WTC11 (cell line): ENCODE data around the gene ST8SIA6. TPM values are rescaled to one million over a fixed set of nuclear protein-coding genes. Genes with fewer than 3 reads are reported as not detected.

Source experiments
- ATAC-seq: fragments of 200-7000 bp; cut with Tn5 transposase; 2 replicates; pipeline ENCODE4 v1.10.0; 2021; ENCODE audit warnings: mild to moderate bottlenecking, moderate library complexity
- CTCF ChIA-PET: fragments of 300-600 bp; sonication (Branson Sonifier 250); formaldehyde crosslinking; loops from one replicate; lab custom pipeline; 2021; ENCODE audit warnings: antibody characterized with exemption; lab: Charles Lee
- POLR2A ChIA-PET: fragments of 350-600 bp; sonication (Branson Sonifier 250); formaldehyde crosslinking; loops from one replicate; lab custom pipeline; 2021; ENCODE audit warnings: antibody characterized with exemption; lab: Charles Lee
- DNase-seq: peaks from one replicate; pipeline ENCODE4 v3.0.0; 2021; ENCODE audit warnings: low spot score
- H3K27ac Mint-ChIP-seq: 2 replicates; pipeline ENCODE4 v1.8.0; 2021; ENCODE audit warnings: mixed read lengths
- H3K27me3 Mint-ChIP-seq: 2 replicates; pipeline ENCODE4 v1.8.0; 2021; ENCODE audit warnings: low read depth, mild to moderate bottlenecking, moderate library complexity, mixed read lengths
- H3K36me3 Mint-ChIP-seq: 2 replicates; pipeline ENCODE4 v1.8.0; 2021; ENCODE audit warnings: mixed read lengths
- H3K4me1 Mint-ChIP-seq: 2 replicates; pipeline ENCODE4 v1.8.0; 2022; ENCODE audit warnings: mixed read lengths
- H3K4me3 Mint-ChIP-seq: 2 replicates; pipeline ENCODE4 v1.8.0; 2021; ENCODE audit warnings: mild to moderate bottlenecking, moderate library complexity, mixed read lengths
- H3K9me3 Mint-ChIP-seq: 2 replicates; pipeline ENCODE4 v1.8.0; 2021; ENCODE audit warnings: mixed read lengths
- ATF1 ChIP-seq: sonication (generic); formaldehyde crosslinking; IDR thresholded peaks from 2 replicates; pipeline ENCODE4 v1.8.1; 2023; ENCODE audit warnings: mild to moderate bottlenecking, moderate library complexity, missing genetic modification reagents
- ATF6 ChIP-seq: sonication (generic); formaldehyde crosslinking; IDR thresholded peaks from 2 replicates; pipeline ENCODE4 v1.8.1; 2023; ENCODE audit warnings: mild to moderate bottlenecking, missing genetic modification reagents
- CTCF ChIP-seq: fragments of 200-600 bp; IDR thresholded peaks from 2 replicates; pipeline ENCODE4 v1.8.0; 2022; ENCODE audit warnings: antibody characterized with exemption
- FOXK1 ChIP-seq: sonication (generic); formaldehyde crosslinking; IDR thresholded peaks from 2 replicates; pipeline ENCODE4 v1.8.0; 2022; ENCODE audit warnings: mild to moderate bottlenecking, moderate library complexity, missing genetic modification reagents
- KAT7 ChIP-seq: sonication (generic); formaldehyde crosslinking; IDR thresholded peaks from 2 replicates; pipeline ENCODE4 v1.8.1; 2023; ENCODE audit warnings: missing genetic modification reagents, mild to moderate bottlenecking, borderline replicate concordance
- SP1 ChIP-seq: sonication (generic); formaldehyde crosslinking; conservative IDR thresholded peaks from 2 replicates; pipeline ENCODE4 v1.8.1; 2022; ENCODE audit warnings: missing genetic modification reagents
- TCF7 ChIP-seq: sonication (generic); formaldehyde crosslinking; IDR thresholded peaks from 2 replicates; pipeline ENCODE4 v1.8.0; 2022; ENCODE audit warnings: mild to moderate bottlenecking, low read depth, missing genetic modification reagents, moderate library complexity
- TEAD4 ChIP-seq: sonication (generic); formaldehyde crosslinking; IDR thresholded peaks from 2 replicates; pipeline ENCODE4 v1.8.0; 2022; ENCODE audit warnings: mild to moderate bottlenecking, missing genetic modification reagents
- USF2 ChIP-seq: sonication (generic); formaldehyde crosslinking; IDR thresholded peaks from 2 replicates; pipeline ENCODE4 v1.8.1; 2023; ENCODE audit warnings: mild to moderate bottlenecking, missing genetic modification reagents, moderate library complexity
- ZBTB21 ChIP-seq: sonication (generic); formaldehyde crosslinking; IDR thresholded peaks from 2 replicates; pipeline ENCODE4 v1.8.1; 2023; ENCODE audit warnings: mild to moderate bottlenecking, missing genetic modification reagents, borderline replicate concordance
- ZNF281 ChIP-seq: sonication (generic); formaldehyde crosslinking; IDR thresholded peaks from 2 replicates; pipeline ENCODE4 v1.8.0; 2023; ENCODE audit warnings: mild to moderate bottlenecking, missing genetic modification reagents
- ZNF425 ChIP-seq: fragments of 250-450 bp; sonication (Bioruptor Pico); conservative IDR thresholded peaks from 2 replicates; pipeline ENCODE4 v1.9.0; 2021; ENCODE audit warnings: mild to moderate bottlenecking
- ZNF671 ChIP-seq: fragments of 250-450 bp; sonication (Bioruptor Pico); IDR thresholded peaks from 2 replicates; pipeline ENCODE4 v1.8.0; 2021; ENCODE audit warnings: mild to moderate bottlenecking
- total RNA-seq: library from RNA; stranded (reverse); gene quantifications from 3 replicates; pipeline ENCODE4 v1.2.3, GENCODE V29; 2021

Gene ST8SIA6
- total RNA-seq, 1 experiment from 2014 or later, result 3.5 TPM

- ChIA-PET CTCF (interaction anchor here (0.9 kb wide), 1 partner anchor 39 kb away, joined by 6 read pairs; no protein-coding TSS in a partner anchor), POLR2A (no interaction called here)
- no peak overlapping the region for H3K4me3 Mint-ChIP-seq
- DNase-seq, result no peak
- H3K4me1 Mint-ChIP-seq, result peaks cover 18% of the 10 kb centered on the region
- TF ChIP-seq ATF1 (CRISPR knock-in tag) (no peak), TCF7 (CRISPR knock-in tag) (no peak), FOXK1 (CRISPR knock-in tag) (no peak), ZNF281 (no peak), ZNF671 (CRISPR knock-in tag) (no peak), KAT7 (no peak), CTCF (no peak)
- ATAC-seq, result no peak
- H3K27me3 Mint-ChIP-seq, result no peaks in the 10 kb centered on the region
- peaks cover 14% of the 10 kb centered on the region for H3K9me3 Mint-ChIP-seq
- no peaks in the 10 kb centered on the region for H3K36me3 Mint-ChIP-seq
- no peak overlapping the region for H3K27ac Mint-ChIP-seq
Observed at GRCh38 chr10:17415046-17415658, 39.2 kb downstream of the ST8SIA6 start.

GRCh38 chr10:17414484-17414883 lies 39.9 kb downstream of the ST8SIA6 start:
- Mint-ChIP-seq H3K4me1 (peaks cover 18% of the 10 kb centered on the region), H3K9me3 (peaks cover 14% of the 10 kb centered on the region), H3K27ac (no peak overlapping the region), H3K4me3 (no peak overlapping the region), H3K36me3 (no peaks in the 10 kb centered on the region), H3K27me3 (no peaks in the 10 kb centered on the region)
- TF ChIP-seq USF2 (CRISPR knock-in tag), result no peak
- POLR2A ChIA-PET, result no interaction called here
- DNase-seq (no peak), ATAC-seq (no peak)
- CTCF ChIA-PET, result interaction anchor here (0.6 kb wide), 1 partner anchor 8 kb away, joined by 4 read pairs; no protein-coding TSS in a partner anchor

GRCh38 chr10:17413876-17414275 lies 40.5 kb downstream of the ST8SIA6 start:
- H3K9me3 Mint-ChIP-seq, result peaks cover 14% of the 10 kb centered on the region
- no peaks in the 10 kb centered on the region for H3K27me3 Mint-ChIP-seq
- ATAC-seq, result no peak
- ChIA-PET POLR2A (no interaction called here), CTCF (interaction anchor here (0.6 kb wide), 1 partner anchor 8 kb away, joined by 4 read pairs; no protein-coding TSS in a partner anchor)
- no peak overlapping the region for H3K4me3 Mint-ChIP-seq
- no peak overlapping the region for H3K27ac Mint-ChIP-seq
- no peaks in the 10 kb centered on the region for H3K36me3 Mint-ChIP-seq
- TF ChIP-seq TEAD4 (CRISPR knock-in tag) (no peak), CTCF (no peak)
- no peak for DNase-seq
- peaks cover 18% of the 10 kb centered on the region for H3K4me1 Mint-ChIP-seq

GRCh38 chr10:17412323-17412722 lies 42.1 kb downstream of the ST8SIA6 start:
- ATAC-seq (peak; percentile 94), DNase-seq (peak; percentile 36)
- H3K9me3 Mint-ChIP-seq, result peaks cover 12% of the 10 kb centered on the region
- H3K36me3 Mint-ChIP-seq, result no peaks in the 10 kb centered on the region
- H3K4me3 Mint-ChIP-seq, result no peak overlapping the region
- peaks cover 16% of the 10 kb centered on the region for H3K4me1 Mint-ChIP-seq
- peak overlapping the region; percentile 5; the same call in 1 of the 2 replicates for H3K27ac Mint-ChIP-seq
- H3K27me3 Mint-ChIP-seq, result no peaks in the 10 kb centered on the region
- ChIA-PET POLR2A (no interaction called here), CTCF (interaction anchor here (0.6 to 1.8 kb wide), 4 partner anchors 13 to 53 kb away, joined by 3 to 11 read pairs (median 4); no protein-coding TSS in a partner anchor)
- TF ChIP-seq ATF6 (CRISPR knock-in tag), result no peak
- TF ChIP-seq ZNF425 (CRISPR knock-in tag), result no peak
- TF ChIP-seq SP1 (CRISPR knock-in tag), result no peak
- TF ChIP-seq ZBTB21 (CRISPR knock-in tag), result no peak
